ENCODE measurements around the gene BHLHE40.

GRCh38 chr3:5026046-5026362 is 46.8 kb downstream of the BHLHE40 start:
- TF ChIP-seq EZH2 (IDR thresholded peaks at IDR 0.05; ENCODE audit: borderline replicate concordance, low read depth, low read length, poor library complexity, severe bottlenecking) (no peak), CTCF (conservative IDR thresholded peaks at IDR 0.05; ENCODE audit: low read depth, low read length) (no peak)
